T-helper 22 cell (primary cell): ENCODE results near the gene TRIP13.
"Not testable (repeated sequence)": the region's sequence is repeated elsewhere in the genome, so short reads cannot be mapped to it uniquely, and the experiment has no call there.

Experiments used
- DNase-seq: peaks from one replicate; pipeline ENCODE4 v3.0.0-alpha.2; 2020; ENCODE audit warnings: low read depth

Gene TRIP13

GRCh38 chr5:891837-892393 lies 769 bp upstream of the TRIP13 start:
- no peak for DNase-seq

DNA sequence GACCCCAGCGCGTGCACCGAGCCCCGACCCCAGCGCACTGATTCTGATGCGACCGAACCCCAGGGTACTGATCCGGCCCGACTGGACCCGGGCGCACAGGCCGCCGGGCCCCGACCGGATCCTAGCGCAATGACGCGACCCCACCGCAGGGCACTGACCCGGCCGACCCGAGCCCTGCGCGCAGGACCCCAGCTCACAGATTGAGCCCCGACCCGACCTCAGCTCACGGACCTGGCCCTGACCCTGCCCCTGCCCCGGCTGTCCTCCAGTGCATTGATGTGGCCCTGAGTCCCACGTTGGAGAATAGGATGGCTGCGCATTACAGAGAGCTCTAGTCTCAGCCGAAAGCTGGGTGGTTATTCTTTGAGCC lies 438 bp downstream of the TRIP13 start:
- no peak for DNase-seq

GRCh38 chr5:893711-894110 lies 1.0 kb downstream of the TRIP13 start:
- no peak for DNase-seq

GRCh38 chr5:900781-901180 lies 8.1 kb downstream of the TRIP13 start:
- no peak for DNase-seq

DNA sequence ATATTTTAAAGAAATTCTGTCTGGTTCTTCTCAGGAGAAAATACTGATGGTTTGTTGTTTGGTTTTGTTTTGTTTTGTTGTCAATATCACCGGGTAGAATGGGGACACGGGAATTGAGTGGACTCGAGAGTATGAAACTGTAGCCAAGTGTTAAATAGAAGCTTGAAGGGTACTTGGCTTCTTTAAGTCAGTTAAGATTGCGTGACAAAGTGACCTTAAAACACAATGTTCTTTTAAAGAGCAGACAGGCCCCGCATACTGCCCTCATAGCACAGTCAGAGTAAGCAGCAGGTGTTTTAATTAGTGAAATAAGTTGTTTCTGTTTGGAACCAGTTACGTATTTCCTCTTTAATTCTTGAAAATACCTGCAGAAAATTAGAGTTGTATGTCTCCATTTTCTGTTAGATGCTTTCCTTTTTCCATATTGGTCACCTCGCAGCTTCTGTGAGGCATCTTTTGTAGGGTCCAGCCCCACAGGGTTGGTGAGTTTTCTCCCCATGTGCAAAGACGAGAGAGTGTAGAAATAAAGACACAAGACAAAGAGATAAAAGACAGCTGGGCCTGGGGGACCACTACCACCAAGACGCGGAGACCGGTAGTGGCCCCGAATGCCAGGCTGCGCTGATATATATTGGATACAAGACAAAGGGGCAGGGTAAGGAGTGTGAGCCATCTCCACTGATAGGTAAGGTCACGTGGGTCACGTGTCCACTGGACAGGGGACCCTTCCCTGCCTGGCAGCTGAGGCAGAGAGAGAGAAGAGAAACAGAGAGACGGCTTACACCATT lies 9.6 kb downstream of the TRIP13 start:
- no peak for DNase-seq

- DNase-seq: no peak
Measured at GRCh38 chr5:903756-904096, 11.0 kb downstream of the TRIP13 start.

- DNase-seq: no peak
Measured at GRCh38 chr5:905139-905642, 12.5 kb downstream of the TRIP13 start.

- DNase-seq: no peak
Measured at GRCh38 chr5:907366-907910, 14.8 kb downstream of the TRIP13 start.

DNA sequence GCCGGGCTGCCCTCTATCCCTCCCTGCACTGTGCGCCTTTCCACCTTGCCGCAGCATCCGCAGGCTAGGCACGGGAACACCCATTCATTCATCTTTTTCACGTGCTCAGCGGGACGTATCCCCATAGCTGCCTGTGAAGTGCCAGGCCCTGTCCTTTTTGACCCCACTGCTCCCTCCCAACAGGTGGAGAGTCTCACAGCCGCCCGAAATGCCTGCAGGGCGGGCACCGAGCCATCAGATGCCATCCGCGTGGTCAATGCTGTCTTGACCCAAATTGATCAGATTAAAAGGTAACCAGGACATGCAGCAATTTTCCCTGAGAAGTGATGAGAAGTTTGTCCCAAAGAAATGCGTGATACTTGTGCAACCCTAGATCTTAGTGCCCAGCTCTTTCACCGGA lies 15.5 kb downstream of the TRIP13 start:
- DNase-seq: no peak

- no peak for DNase-seq
Measured at GRCh38 chr5:909086-909485, 16.4 kb downstream of the TRIP13 start.

DNA sequence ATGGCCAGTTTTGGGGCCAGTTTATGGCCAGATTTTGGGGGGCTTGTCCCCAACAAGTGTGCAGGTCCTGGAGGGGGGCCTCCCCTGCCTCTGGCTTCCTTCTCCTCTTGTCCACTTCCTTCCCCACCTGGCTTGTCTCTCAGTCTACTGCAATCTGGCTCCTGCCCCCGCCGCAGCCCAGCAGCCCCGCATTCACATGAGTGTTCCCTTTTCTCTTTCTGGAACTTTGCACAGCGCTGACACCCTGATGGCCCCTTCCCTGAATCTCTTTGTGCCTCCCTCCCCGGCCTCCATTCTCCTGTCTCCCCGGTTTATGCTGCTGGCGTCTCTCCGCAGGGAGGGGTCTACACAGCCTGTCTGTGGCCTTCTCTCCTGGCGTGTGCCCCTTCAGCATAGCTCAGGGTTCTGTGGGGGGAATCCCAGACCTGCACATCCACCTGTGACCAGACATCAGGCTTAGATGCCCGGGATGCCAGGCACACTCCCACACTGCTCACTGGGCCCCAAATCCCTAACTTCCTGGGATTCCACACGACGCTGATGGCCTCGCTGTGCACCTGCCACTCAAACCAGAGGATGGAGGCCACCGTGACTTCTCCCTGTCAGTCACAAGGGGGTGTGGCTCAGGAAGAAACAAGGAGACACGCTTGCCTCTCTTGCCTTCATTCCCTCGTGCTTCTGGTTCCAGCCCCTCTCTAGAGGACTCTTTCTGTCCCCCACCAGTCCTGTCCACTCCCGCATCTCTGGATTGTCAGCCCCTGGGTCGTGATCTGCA lies 17.5 kb downstream of the TRIP13 start:
- DNase-seq: no peak

DNA sequence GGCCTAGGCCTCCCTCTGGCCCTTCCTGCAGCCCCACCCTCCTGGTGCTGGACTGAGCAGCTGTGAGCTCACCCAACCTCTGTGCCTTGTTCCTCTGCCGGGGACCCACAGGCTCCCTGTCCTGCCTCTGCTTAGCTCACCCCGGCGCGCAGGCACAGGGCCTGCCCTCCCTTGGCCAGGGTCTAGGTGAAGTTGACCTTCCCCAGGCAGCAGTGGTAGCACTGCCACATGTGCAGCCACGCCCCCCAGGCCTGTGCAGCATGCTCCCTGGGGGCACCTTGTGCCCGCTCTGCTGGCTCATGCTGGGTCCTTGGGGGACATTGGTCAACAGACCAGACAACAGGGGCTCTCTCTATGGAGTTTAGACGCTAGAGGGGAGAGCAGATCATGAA lies 18.1 kb downstream of the TRIP13 start:
- no peak for DNase-seq

- no peak for DNase-seq
Measured at GRCh38 chr5:911601-912000, 18.9 kb downstream of the TRIP13 start.

- peak; percentile 88 for DNase-seq
Measured at GRCh38 chr5:912280-913091, 19.8 kb downstream of the TRIP13 start.

- DNase-seq: no peak
Measured at GRCh38 chr5:914174-914573, 21.5 kb downstream of the TRIP13 start.

DNA sequence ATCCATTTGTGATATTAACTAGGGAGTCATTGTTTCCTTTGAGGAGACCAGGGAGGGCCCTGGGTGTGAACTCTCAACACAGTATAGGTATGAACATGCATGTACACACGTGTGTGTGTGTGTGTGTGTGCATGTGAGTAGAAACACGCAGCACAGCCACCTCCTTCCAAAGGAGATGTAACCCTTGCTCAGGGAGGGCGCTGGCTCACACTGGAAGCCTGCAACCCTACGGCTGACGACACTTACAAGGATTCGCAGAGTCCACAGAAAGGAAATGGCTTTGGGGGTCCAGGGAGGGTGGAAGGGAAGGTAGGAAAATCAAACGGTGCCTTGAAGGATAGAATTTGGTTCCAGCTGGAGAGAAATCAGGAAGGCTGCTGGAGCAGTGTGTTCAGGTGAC lies 21.9 kb downstream of the TRIP13 start:
- DNase-seq: no peak

DNA sequence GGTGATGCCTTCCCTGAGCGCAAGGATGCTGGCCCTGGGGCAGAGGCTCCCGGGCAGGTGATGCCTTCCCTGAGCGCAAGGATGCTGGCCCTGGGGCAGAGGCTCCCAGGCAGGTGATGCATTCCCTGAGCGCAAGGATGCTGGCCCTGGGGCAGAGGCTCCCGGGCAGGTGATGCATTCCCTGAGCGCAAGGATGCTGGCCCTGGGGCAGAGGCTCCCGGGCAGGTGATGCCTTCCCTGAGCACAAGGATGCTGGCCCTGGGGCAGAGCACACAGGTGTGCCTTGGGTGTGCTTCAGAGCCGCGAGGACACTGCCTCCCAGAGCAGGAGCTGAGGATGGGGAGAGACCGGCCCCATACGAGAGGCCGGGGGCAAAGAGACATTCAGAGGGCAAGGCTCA lies 22.7 kb downstream of the TRIP13 start:
- DNase-seq: not testable (repeated sequence)

GRCh38 chr5:915946-916345 lies 23.3 kb downstream of the TRIP13 start:
- DNase-seq: no peak

- no peak for DNase-seq
Measured at GRCh38 chr5:916441-917293, 24.0 kb downstream of the TRIP13 start.

GRCh38 chr5:918717-919116 lies 26.0 kb downstream of the TRIP13 start:
- not testable (repeated sequence) for DNase-seq

- no peak for DNase-seq
Measured at GRCh38 chr5:919356-920000, 26.8 kb downstream of the TRIP13 start.
